RKO (cell line): Measurements from ENCODE around the gene FAM184A.

ENCODE experiments used
- DNase-seq: peaks from one replicate; pipeline ENCODE4 v3.0.0-alpha.2; 2016; ENCODE audit warnings: low spot score

The FAM184A gene

GRCh38 chr6:119096721-119097565 lies 18.5 kb upstream of the FAM184A start:
- DNase-seq, result no peak

- DNase-seq, result no peak
Measured at GRCh38 chr6:119090256-119090655, 11.8 kb upstream of the FAM184A start.

- no peak for DNase-seq
Measured at GRCh38 chr6:119084784-119085183, 6.3 kb upstream of the FAM184A start.

DNA sequence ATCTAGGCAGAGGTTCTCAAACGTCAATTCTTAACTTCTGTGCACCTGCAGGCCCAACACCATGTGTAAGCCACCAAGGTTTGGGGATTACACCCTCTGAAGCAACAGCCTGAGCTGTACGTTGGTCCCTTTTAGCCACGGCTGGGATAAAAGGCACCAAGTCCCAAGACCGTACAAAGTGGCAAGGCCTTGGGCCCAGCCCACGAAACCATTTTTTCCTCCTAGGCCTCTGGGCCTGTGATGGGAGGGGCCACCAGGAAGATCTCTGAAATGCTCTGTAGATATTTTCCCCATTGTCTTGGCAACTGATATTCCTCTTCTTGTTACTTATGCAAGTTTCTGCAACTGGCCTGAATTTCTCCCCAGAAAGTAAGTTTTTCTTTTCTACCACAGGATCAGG lies 4.5 kb upstream of the FAM184A start:
- DNase-seq, result no peak

- DNase-seq, result no peak
Measured at GRCh38 chr6:119079283-119079809, 882 bp upstream of the FAM184A start.

GRCh38 chr6:119077643-119078375 lies 655 bp downstream of the FAM184A start:
- no peak for DNase-seq

GRCh38 chr6:119077391-119077642 lies 1.1 kb downstream of the FAM184A start:
- no peak for DNase-seq

- no peak for DNase-seq
Measured at GRCh38 chr6:119076576-119077390, 1.7 kb downstream of the FAM184A start.

DNA sequence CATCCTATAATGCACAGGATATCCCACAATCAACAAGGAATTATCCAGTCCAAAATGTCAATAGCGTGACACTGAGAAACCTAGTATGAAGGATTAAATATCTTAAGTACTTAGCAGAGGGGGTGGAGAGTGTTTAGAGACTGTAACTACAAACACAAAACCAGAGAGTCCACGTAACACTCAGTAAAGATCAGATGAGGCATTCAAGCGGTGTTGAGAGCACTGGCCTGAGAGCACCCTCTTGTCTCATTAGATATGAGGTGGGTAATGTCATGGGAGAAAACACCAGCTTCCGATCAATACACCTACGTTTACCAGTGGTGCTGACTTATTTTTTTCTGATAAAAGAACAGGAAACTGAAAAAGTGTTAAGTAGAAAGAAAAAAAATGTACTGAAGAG lies 2.3 kb downstream of the FAM184A start:
- no peak for DNase-seq

DNA sequence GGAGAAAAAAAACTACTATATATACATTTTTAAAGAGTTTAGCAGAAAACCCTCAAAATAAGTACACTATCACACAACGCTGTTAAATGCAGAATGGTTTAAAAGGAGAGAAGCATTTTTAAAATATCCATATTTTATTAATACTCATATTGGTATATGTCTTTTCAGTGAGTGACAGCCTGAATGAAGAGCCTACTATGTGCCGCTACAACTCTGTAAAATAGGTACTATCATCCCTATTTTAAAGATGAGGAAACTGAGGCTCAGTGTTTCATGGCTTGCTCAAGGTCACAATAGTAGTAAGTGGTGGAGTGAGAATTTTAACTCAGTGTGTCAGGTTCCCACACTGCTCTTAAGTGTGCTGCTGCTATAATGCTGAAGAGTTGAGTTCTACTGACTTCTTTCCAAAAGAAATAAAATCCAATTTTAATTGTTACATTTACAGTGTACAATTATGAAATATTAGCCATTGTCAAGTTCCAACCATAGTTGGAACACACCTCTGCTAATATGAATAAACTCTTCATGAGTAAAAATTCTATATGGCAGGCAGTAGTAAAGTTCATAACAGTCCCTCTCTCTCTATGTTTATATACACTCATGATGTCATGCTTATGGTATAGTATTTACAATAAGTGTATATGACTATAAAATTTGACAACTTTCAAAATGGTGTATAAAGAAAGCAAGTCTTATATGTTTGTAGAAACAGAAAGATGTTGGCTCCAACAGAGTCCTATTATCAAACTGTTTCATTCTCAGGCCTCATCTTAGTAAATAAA lies 3.1 kb downstream of the FAM184A start:
- DNase-seq, result no peak

DNA sequence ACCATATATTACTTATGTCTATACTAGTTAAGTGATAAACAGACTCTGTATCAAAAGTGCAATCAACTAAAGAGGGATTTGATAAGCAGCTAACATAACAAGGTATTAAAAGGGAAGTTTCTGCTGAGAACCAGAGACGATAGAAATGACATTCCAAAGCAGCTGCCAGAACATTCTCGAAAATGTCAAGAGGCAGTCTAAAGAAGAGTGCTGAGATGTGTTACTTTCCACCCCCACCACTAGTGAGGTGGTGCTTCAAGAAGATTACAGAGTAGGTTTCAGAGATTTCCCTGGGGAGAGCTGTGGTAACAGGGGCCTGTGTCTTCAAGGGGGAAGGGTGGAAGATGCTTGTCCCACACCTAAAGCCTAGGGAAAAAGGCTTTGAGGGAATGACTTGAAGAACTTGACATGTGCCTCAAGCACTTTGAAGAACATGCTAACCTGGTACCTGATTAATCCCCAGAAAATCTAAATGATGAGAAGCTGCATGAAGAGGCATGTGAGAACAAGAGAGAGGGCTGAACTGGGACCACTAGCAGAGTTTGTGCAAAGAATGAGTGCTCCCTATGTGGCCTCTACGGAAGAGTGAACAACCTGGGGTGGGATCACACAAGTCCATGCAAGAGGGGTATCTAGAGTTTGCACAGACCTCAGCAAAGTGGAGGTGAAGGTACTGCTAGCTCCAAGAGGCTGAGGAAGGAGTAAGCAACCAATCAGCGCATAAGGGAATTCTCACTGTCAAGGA lies 5.0 kb downstream of the FAM184A start:
- DNase-seq, result no peak

- no peak for DNase-seq
Measured at GRCh38 chr6:119071576-119071975, 6.9 kb downstream of the FAM184A start.

DNA sequence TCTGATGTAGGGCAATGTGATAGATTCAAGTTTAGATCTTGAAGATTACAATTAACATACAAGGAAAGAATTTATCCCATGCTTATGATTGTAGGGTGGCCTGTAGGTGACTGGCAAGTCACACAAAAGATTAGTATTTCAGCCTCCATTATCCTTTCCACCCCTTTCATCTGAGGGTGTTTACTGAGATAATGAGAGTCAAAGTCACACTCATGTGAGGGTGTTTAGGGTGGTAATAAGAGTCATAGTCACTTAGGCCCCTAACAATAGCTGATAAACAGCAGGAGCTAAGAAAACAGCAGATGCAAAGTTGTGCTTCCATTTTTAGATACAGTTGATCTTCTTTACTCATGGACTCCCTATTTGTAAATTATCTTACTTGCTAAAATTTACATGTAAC lies 11.4 kb downstream of the FAM184A start:
- no peak for DNase-seq

DNA sequence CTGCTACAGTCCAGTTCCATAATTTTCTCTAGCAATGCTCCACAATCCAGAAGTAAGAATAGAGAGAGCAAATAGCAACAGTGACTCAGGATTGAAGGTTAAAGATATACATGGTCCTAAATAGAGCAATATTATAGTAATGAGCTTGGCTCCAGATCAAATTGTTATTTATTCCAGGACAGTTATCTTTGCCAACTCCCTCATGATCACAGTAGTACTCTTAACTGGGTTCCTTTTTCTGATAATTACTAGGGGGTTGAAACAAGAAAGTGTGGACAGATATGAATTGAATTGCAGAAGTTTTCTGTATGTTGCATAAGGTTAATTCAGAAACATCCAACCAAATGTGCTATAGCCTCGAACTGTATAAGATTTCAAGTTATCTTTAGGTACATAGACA lies 11.9 kb downstream of the FAM184A start:
- DNase-seq, result no peak

- no peak for DNase-seq
Measured at GRCh38 chr6:119065955-119066354, 12.5 kb downstream of the FAM184A start.

- no peak for DNase-seq
Measured at GRCh38 chr6:119065382-119065781, 13.1 kb downstream of the FAM184A start.

DNA sequence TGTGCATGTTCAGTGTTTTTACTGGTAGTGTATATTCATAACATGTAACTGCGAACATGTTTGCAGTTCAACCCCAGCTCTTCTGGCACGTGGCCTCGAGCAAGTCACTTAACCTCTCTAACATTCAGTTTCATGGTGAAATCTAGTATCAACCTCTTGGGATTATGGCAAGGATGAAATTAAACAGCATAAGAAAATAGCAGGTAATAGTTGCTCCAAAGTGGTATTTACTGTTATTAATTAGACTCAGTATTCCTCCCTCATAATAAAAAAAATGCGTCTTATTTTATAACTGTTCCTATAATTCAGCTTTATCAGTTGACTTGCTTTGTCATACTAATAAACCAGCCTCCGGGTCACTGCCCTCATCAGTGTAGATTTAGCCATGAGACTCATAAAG lies 15.0 kb downstream of the FAM184A start:
- no peak for DNase-seq

GRCh38 chr6:119061215-119061614 lies 17.2 kb downstream of the FAM184A start:
- no peak for DNase-seq

GRCh38 chr6:119060255-119060907 lies 18.1 kb downstream of the FAM184A start:
- no peak for DNase-seq

GRCh38 chr6:119055069-119055468 lies 23.4 kb downstream of the FAM184A start:
- DNase-seq, result no peak

DNA sequence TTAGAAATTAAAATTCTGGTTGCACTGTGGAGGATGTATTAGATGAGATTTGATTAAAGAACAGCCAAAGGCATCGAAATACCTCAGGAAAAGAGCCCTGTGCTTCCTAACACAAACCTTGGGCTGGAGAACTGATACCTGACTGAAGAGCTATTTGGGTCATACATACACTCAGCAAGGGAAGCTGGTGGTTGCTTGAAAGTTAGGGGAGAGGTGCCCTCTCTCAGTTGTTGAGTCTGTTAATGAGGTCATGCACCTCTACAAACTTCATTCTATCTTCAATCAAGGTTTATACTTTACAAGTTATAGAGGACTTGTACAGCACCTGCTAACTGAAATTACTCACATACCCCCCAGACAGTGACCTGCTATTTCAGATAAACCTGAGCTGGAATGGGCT lies 25.5 kb downstream of the FAM184A start:
- no peak for DNase-seq
